ENCODE data around the gene PRCP.

GRCh38 chr11:82826526-82826925 is 73.7 kb downstream of the PRCP start:
- TF ChIP-seq, protein P1, sequence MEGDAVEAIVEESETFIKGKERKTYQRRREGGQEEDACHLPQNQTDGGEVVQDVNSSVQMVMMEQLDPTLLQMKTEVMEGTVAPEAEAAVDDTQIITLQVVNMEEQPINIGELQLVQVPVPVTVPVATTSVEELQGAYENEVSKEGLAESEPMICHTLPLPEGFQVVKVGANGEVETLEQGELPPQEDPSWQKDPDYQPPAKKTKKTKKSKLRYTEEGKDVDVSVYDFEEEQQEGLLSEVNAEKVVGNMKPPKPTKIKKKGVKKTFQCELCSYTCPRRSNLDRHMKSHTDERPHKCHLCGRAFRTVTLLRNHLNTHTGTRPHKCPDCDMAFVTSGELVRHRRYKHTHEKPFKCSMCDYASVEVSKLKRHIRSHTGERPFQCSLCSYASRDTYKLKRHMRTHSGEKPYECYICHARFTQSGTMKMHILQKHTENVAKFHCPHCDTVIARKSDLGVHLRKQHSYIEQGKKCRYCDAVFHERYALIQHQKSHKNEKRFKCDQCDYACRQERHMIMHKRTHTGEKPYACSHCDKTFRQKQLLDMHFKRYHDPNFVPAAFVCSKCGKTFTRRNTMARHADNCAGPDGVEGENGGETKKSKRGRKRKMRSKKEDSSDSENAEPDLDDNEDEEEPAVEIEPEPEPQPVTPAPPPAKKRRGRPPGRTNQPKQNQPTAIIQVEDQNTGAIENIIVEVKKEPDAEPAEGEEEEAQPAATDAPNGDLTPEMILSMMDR (IDR thresholded peaks at IDR 0.05) = no peak
- TF ChIP-seq POLR2A (IDR thresholded peaks at IDR 0.05) = no peak

Measured in Peyer's patch (tissue), 4 donors.